Natural killer cell (primary cell): ENCODE measurements around the gene MID1. TPM values are rescaled to one million over a fixed set of nuclear protein-coding genes. Genes with fewer than 3 reads are reported as not detected.

Experiments
- ATAC-seq, 3 donors: fragments of 150-1000 bp in 2 of 3; fragments of 200-7000 bp in 1 of 3; cut with Tn5 transposase; 1 replicate in 1 of 3; 2 replicates in 2 of 3; pipeline ENCODE4 v1.10.0; 2021; ENCODE audit warnings: mild to moderate bottlenecking in 2 of 3, moderate library complexity in 2 of 3
- DNase-seq, 2 donors: peaks; one replicate each; pipeline versions ENCODE4 v3.0.0 to v3.0.0-alpha.2; 2013 to 2021; ENCODE audit warnings: mixed read lengths in 1 of 2
- H3K27ac ChIP-seq: one replicate; pipeline ENCODE4 v1.5.1; 2013; ENCODE audit warnings: mild to moderate bottlenecking, low read length
- H3K27me3 ChIP-seq: one replicate; pipeline ENCODE4 v1.6.1; 2013; ENCODE audit warnings: low read length; ENCODE audit not compliant: control insufficient read depth, insufficient read depth
- H3K36me3 ChIP-seq: one replicate; pipeline ENCODE4 v1.6.1; 2013; ENCODE audit warnings: low read length; ENCODE audit not compliant: control insufficient read depth, insufficient read depth
- H3K4me1 ChIP-seq: one replicate; pipeline ENCODE4 v1.6.1; 2013; ENCODE audit warnings: low read length; ENCODE audit not compliant: control insufficient read depth, insufficient read depth
- H3K4me3 ChIP-seq: one replicate; pipeline ENCODE4 v1.5.1; 2013; ENCODE audit warnings: low read length
- H3K9me3 ChIP-seq: one replicate; pipeline ENCODE4 v1.6.1; 2013; ENCODE audit warnings: low read length; ENCODE audit not compliant: control insufficient read depth, insufficient read depth
- H3K27ac Mint-ChIP-seq, 2 donors: one replicate each; pipeline ENCODE4 v1.8.0; 2022; ENCODE audit warnings: mild to moderate bottlenecking in 2 of 2, mixed read lengths in 2 of 2, moderate library complexity in 1 of 2
- H3K27me3 Mint-ChIP-seq, 2 donors: one replicate each; pipeline ENCODE4 v1.8.0; 2022; ENCODE audit warnings: low read depth in 2 of 2, mixed read lengths in 2 of 2
- H3K36me3 Mint-ChIP-seq: one replicate; pipeline ENCODE4 v1.8.0; 2022; ENCODE audit warnings: mixed read lengths
- H3K4me1 Mint-ChIP-seq, 2 donors: one replicate each; pipeline ENCODE4 v1.8.0; 2022; ENCODE audit warnings: mixed read lengths in 2 of 2
- H3K4me3 Mint-ChIP-seq: one replicate; pipeline ENCODE4 v1.8.0; 2022; ENCODE audit warnings: mild to moderate bottlenecking, moderate library complexity, mixed read lengths
- H3K9me3 Mint-ChIP-seq, 2 donors: one replicate each; pipeline ENCODE4 v1.8.0; 2022; ENCODE audit warnings: mixed read lengths in 2 of 2
- CTCF ChIP-seq: fragments of 200-600 bp; IDR thresholded peaks from one replicate; pipeline ENCODE4 v1.8.0; 2022; ENCODE audit warnings: antibody characterized with exemption
- whole genome bisulfite sequencing: methylation state at CpG from one replicate; pipeline ENCODE4 v1.1.7; 2013; ENCODE audit warnings: missing lambda C conversion rate; ENCODE audit not compliant: insufficient coverage; 5-methylcytosine and 5-hydroxymethylcytosine counted together
- intact Hi-C: fragments of 100-400 bp; cut with micrococcal nuclease; formaldehyde crosslinking; loops from one replicate; pipeline ENCODE4 v1.14.2; 2022
- total RNA-seq, 4 donors: library from RNA; stranded (reverse); fragments of 120-200 nt in 1 of 4; gene quantifications; one replicate each; pipeline versions ENCODE4 v1.2.3 to v1.2.4, GENCODE V29; 2013 to 2022

The MID1 gene
- total RNA-seq, 3 donors from 2014 or later (not counting 1 experiment from before 2014, with no cell fraction given): not detected

- intact Hi-C loops: no loop called here
Measured at GRCh38 chrX:10633722-10634121, 13.3 kb upstream of the MID1 start.

GRCh38 chrX:10631416-10632145, 11.2 kb upstream of the MID1 start:
- no peak for TF ChIP-seq CTCF
- Histone ChIP-seq H3K9me3 (no peaks in the 10 kb centered on the region), H3K4me1 (no peaks in the 10 kb centered on the region), H3K36me3 (no peaks in the 10 kb centered on the region), H3K27me3 (no peaks in the 10 kb centered on the region), H3K4me3 (no peak overlapping the region), H3K27ac (no peak overlapping the region)
- WGBS: 88% methylated on average over 6 of the region's 7 CpGs
- H3K4me1 Mint-ChIP-seq: no peaks in the 10 kb centered on the region
- ATAC-seq (no peak), DNase-seq (no peak)
- H3K36me3 Mint-ChIP-seq: no peaks in the 10 kb centered on the region
- intact Hi-C loops: no loop called here
- H3K9me3 Mint-ChIP-seq: peaks cover 0 to 2% of the 10 kb centered on the region in 2 donors
- no peak overlapping the region for H3K27ac Mint-ChIP-seq
- H3K4me3 Mint-ChIP-seq: no peak overlapping the region
- peaks cover 4 to 18% of the 10 kb centered on the region in 2 donors for H3K27me3 Mint-ChIP-seq

More at GRCh38 chrX:10633722-10634121, 13.3 kb upstream of the MID1 start:
- DNase-seq (no peak), ATAC-seq (no peak)
- H3K36me3 ChIP-seq: no peaks in the 10 kb centered on the region
- 20% methylated on average over 1 of the region's 2 CpGs for WGBS
- H3K9me3 Mint-ChIP-seq: no peaks in the 10 kb centered on the region
- H3K27me3 ChIP-seq: no peaks in the 10 kb centered on the region
- TF ChIP-seq CTCF: no peak
- H3K4me3 Mint-ChIP-seq: no peak overlapping the region
- no peaks in the 10 kb centered on the region for H3K4me1 Mint-ChIP-seq
- H3K27ac Mint-ChIP-seq: no peak overlapping the region
- H3K9me3 ChIP-seq: no peaks in the 10 kb centered on the region
- no peak overlapping the region for H3K4me3 ChIP-seq
- no peak overlapping the region for H3K27ac ChIP-seq
- no peaks in the 10 kb centered on the region for H3K36me3 Mint-ChIP-seq
- H3K27me3 Mint-ChIP-seq: peaks cover 4 to 14% of the 10 kb centered on the region in 2 donors
- H3K4me1 ChIP-seq: no peaks in the 10 kb centered on the region

- WGBS: 33% methylated on average over 4 of the region's 4 CpGs
- no peaks in the 10 kb centered on the region for H3K27me3 ChIP-seq
- no peak overlapping the region for H3K27ac ChIP-seq
- no peak for DNase-seq
- peaks cover 0 to 2% of the 10 kb centered on the region in 2 donors for H3K9me3 Mint-ChIP-seq
- intact Hi-C loops: no loop called here
- TF ChIP-seq CTCF: no peak
- no peaks in the 10 kb centered on the region for H3K9me3 ChIP-seq
- no peaks in the 10 kb centered on the region for H3K36me3 Mint-ChIP-seq
- no peak overlapping the region for H3K27ac Mint-ChIP-seq
- H3K4me3 Mint-ChIP-seq: no peak overlapping the region
- H3K36me3 ChIP-seq: no peaks in the 10 kb centered on the region
- no peak for ATAC-seq
- no peaks in the 10 kb centered on the region for H3K4me1 Mint-ChIP-seq
- no peak overlapping the region for H3K4me3 ChIP-seq
- H3K4me1 ChIP-seq: no peaks in the 10 kb centered on the region
- H3K27me3 Mint-ChIP-seq: peaks cover 4 to 14% of the 10 kb centered on the region in 2 donors
Measured at GRCh38 chrX:10630320-10630719, 9.9 kb upstream of the MID1 start.

- Histone ChIP-seq H3K9me3 (no peaks in the 10 kb centered on the region), H3K27ac (no peak overlapping the region), H3K36me3 (no peaks in the 10 kb centered on the region), H3K27me3 (no peaks in the 10 kb centered on the region), H3K4me1 (no peaks in the 10 kb centered on the region), H3K4me3 (no peak overlapping the region)
- DNase-seq (no peak), ATAC-seq (no peak)
- TF ChIP-seq CTCF: no peak
- H3K4me3 Mint-ChIP-seq: no peak overlapping the region
- intact Hi-C loops: no loop called here
- peaks cover 0 to 2% of the 10 kb centered on the region in 2 donors for H3K9me3 Mint-ChIP-seq
- peaks cover 4 to 14% of the 10 kb centered on the region in 2 donors for H3K27me3 Mint-ChIP-seq
- no peak overlapping the region for H3K27ac Mint-ChIP-seq
- no CpG with 5 or more reads among the region's 3 CpGs for WGBS
- H3K4me1 Mint-ChIP-seq: no peaks in the 10 kb centered on the region
- no peaks in the 10 kb centered on the region for H3K36me3 Mint-ChIP-seq
Measured at GRCh38 chrX:10629905-10630304, 9.5 kb upstream of the MID1 start.
